ELR (cell line): ENCODE results near the gene NOXO1.

Source experiments
- DNase-seq: peaks from one replicate; pipeline ENCODE4 v3.0.0-alpha.2; 2015; ENCODE audit warnings: low read depth

The NOXO1 gene

DNA sequence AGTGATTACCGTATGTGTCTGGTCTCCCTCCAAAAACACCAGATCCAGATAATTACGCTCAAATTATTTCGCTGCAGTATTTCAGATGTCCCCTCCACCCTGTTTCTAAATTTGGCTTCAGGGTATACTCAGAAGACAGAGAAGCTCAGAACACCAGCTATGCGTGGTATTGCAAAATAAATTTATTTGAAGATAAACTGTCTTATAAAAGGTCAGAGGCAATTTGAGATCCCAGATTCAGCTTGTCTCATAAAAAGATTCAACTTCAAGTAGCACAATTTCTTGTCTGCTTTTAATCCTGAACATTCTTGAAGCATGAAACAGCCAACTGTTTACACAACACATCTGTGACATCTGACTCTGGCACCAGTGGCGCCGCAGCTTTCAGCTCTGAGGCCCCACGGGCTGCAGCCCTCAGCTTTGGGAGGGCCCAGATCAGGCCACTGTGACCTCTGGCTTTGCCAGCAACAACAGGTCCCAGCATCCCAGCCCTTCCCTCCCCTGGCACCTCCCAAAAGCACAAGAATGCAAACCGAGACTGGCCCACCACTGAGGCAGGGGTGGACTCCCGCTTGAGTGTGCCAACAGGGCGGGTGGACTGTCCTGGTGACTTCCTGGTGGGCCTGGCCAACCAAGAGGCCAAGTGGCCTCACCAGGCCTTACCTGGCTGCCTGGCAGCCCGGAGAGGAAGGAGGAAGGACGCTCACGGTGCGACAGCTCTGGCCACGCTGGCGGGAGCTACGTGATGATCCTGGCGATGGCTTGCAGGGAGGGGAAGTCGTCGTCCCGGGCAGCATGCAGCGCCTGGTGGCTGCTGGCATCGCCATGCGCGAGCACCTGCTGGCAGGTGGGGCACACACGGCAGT is 16.5 kb upstream of the NOXO1 start:
- no peak for DNase-seq

DNA sequence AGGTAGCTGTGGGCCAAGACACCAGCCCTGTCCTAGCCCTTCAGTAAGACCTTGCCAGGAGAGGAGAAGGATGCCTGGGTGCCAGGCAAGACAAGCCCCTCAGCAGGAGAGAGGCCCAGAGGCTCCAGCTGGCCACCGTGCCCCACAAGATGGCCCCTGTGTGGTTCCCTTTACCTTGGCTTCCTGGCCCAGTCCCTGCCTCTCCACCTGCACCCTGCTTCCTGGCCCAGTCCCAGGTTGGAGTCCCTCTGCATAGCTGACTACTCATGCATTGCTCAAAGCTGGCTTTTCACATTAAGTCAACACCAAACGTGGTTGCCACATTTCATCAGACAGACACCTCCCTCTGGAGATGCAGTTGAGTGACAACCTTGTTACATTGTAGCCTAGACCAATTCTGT is 12.5 kb upstream of the NOXO1 start:
- DNase-seq, result no peak

GRCh38 chr16:1992704-1993317 is 11.5 kb upstream of the NOXO1 start:
- no peak for DNase-seq

DNA sequence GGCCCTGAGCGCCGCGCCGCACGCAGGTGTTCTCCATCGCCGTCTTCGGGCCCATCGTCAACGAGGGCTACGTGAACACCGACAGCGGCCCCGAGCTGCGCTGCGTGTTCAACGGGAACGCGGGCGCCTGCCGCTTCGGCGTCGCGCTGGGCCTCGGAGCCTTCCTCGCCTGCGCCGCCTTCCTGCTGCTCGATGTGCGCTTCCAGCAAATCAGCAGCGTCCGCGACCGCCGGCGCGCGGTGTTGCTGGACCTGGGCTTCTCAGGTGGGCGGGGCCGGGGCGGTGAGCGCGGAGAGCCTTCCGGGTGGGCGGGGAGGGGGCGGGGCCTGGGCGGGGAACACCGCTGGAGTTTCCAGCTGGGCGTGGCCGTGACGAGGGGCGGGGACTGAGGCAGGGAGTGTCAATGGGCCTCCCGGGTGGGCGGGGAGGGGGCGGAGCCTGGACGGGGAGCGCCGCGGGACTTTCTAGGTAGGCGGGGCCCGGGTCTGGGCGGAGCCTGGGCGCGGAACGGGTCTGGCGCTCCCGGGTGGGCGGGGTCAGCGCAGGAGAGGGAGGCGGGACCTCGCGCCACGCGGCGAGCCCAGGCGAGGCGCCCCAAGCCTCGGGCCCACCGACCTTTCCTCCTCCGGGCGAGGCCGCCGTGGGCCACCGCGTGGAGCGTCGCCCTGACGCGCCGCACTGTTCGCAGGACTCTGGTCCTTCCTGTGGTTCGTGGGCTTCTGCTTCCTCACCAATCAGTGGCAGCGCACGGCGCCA is 10.9 kb upstream of the NOXO1 start:
- DNase-seq, result peak; percentile 78

- DNase-seq, result no peak
These were observed 10.3 kb upstream of the NOXO1 start for GRCh38 chr16:1991588-1991947.

DNA sequence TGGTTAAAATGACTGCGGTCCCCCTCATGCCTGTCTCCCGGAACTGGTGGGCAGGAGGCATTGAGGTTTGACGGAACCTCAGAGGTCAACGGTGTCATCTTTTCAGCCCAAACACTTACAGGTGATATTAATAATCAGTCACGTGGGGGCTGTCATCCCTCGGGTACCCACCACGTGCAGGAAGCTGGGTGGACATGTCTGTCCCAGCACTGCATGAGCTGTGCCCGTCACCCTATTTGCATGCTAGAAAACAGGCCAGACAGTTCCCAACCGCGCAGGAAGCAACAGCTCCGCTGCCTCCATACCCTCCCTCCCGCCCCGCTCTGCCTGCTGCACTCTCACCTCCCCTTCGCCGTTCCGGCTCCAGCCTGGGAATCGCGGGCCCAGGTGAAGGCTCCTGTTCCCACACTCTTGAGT is 9.9 kb upstream of the NOXO1 start:
- DNase-seq, result no peak

- DNase-seq, result no peak
These were observed 9.3 kb upstream of the NOXO1 start for GRCh38 chr16:1990351-1991134.

DNA sequence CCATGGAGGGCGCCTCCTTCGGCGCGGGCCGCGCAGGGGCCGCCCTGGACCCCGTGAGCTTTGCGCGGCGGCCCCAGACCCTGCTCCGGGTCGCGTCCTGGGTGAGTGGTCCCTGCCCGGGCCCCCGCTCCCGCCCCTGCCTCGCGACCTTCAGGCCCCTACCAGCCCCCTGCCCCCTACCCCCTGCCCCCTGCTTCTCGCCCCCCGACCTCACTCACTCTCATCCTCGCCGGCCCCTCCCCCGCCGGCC is 8.8 kb upstream of the NOXO1 start:
- DNase-seq, result no peak

- peak; percentile 58 for DNase-seq
These were observed 8.2 kb upstream of the NOXO1 start, which contains the start of gene SYNGR3 for GRCh38 chr16:1989209-1990100. Gene SYNGR3 (plus strand): TSS chr16:1989970. CDS start chr16:1990103, 133 bp downstream.

GRCh38 chr16:1987198-1987597 is 5.9 kb upstream of the NOXO1 start:
- DNase-seq, result no peak

- DNase-seq, result no peak
These were observed 4.3 kb upstream of the NOXO1 start for GRCh38 chr16:1985466-1986150.

DNA sequence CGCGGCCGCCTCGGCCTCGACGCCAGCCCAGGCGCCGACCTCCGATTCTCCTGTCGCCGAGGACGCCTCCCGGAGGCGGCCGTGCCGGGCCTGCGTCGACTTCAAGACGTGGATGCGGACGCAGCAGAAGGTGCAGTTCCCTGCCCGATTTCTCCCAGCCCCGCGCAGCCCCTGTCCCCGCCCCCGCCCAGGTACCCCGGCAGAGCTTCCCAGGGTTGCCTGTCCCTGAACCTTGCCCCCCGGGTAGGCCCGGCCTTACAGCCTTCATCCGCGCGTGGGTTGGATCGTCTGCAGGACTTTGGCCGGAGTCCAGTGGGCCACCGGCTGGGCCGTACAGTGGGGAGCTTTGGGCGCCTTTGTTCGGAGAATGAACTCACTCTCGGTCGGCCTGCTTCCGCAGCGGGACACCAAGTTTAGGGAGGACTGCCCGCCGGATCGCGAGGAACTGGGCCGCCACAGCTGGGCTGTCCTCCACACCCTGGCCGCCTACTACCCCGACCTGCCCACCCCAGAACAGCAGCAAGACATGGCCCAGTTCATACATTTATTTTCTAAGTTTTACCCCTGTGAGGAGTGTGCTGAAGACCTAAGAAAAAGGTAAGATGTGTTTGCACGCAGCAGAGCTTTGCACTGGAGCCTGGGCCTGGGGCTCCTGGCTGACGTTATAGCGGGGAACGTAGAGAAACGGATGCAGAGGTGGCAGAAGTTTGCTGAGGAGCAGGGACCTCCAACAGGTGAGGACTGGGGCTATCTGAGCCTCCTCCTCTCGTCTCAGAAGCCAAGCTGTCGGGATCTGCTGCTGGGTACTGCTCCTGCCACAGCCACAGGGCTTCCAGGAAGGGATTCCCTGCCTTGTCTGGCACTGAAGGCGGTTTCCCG is 3.3 kb upstream of the NOXO1 start:
- DNase-seq, result peak; percentile 44

GRCh38 chr16:1983544-1984346 is 2.5 kb upstream of the NOXO1 start, which contains the start of gene GFER:
Gene GFER (plus strand): TSS chr16:1984193. CDS start chr16:1984219, 26 bp downstream.
- peak; percentile 92 for DNase-seq

DNA sequence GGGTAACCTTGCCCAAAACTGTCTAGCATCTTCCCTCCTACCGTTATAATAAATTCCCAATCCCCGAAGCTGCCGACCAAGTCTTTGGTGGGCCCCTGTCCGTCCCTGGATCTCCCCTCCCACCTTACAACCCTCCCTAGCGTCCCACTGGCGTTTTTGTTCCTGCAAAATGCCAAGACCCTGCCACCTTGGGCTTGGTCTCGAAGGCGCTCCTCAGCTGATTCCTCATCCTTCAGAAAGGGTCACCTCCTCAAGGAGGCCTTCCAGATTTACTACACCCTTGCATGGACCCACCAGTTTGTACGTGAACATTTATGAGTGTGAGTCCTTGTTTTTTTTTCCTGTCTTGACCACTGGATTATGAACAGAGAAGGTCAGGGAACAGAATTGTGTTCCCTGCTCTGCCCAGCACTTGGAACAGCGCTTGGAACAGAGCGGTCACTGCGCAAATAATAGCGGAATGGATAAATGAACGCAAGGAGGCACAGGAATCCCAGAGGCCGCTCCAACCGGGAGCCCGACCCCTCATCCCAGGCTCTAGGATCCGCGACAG is 1.8 kb upstream of the NOXO1 start:
- no peak for DNase-seq

DNA sequence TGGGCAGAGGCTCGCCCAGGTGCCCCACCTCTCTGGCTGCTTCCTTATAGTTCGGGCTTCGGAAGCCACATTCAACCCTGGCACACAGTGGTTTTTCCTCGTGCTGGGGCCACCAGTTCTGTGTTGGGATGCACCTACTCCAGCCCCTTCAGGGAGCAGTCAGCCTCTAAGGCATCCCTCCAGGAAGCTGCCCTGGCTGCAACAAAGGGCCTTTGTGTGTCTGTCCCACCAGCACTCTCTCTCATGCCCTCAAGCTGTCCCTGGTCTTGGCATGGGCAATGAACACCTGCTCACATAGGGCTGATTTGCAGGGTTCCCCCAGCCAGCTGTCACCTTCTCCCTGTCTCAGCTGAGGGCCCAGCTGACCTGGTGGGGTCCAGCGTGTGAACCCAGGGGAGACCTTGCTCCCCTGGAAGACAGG is 754 bp upstream of the NOXO1 start:
- no peak for DNase-seq

GRCh38 chr16:1980770-1981087 is 540 bp downstream of the NOXO1 start:
- no peak for DNase-seq

- no peak for DNase-seq
These were observed 1.1 kb downstream of the NOXO1 start for GRCh38 chr16:1980030-1980769.
